GM18907 (cell line): ENCODE data around the gene NELL1.

ENCODE experiments used
- ATAC-seq: cut with Tn5 transposase; IDR thresholded peaks from one replicate; pipeline ENCODE4 v1.9.1; 2021; ENCODE audit warnings: mild to moderate bottlenecking, moderate library complexity; ENCODE audit not compliant: unreplicated experiment

Gene NELL1

GRCh38 chr11:20864628-20865027, 195.2 kb downstream of the NELL1 start:
- no peak for ATAC-seq

- no peak for ATAC-seq
Measured at GRCh38 chr11:20865161-20865560, 195.8 kb downstream of the NELL1 start.

GRCh38 chr11:20869123-20869522, 199.7 kb downstream of the NELL1 start:
- no peak for ATAC-seq

- no peak for ATAC-seq
Measured at GRCh38 chr11:20873054-20873453, 203.7 kb downstream of the NELL1 start.

DNA sequence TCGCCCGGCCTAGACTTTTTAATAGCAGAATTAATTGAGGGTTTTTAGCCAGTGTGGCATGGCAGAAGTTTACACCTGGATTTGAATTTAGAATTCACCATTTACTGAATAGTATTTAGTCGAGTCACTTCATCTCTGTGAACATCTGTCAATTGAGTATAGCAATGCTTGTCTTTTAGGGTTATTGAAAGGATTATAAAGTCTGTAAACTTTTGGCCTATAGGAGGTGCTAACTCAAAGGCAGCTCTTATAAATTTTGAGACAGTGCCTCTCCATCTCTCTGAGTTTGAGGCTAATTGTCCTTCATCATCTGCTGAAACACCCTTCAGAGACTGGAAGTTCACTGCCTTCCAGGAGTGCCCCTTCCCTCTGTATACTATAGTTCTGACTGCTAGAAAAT, 205.0 kb downstream of the NELL1 start:
- ATAC-seq, result no peak

GRCh38 chr11:20875889-20876288, 206.5 kb downstream of the NELL1 start:
- no peak for ATAC-seq

DNA sequence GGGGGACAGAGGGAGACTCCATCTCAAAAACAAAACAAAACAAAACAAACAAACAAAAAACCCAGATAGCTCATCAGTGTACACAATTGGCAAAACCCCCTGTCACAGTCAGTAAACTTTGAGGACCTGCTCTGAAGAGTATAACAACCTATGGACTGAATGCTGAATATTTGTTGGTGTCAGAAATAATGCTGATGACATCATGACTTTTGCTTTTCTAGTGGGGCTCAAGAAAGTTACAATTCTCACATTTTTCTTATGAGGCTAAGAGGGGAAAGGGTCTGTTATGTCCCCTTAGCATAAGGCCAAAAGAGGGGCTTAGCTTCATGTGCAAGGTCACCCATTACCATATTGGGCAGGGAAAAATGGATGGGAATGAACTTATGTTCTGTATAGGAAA, 207.4 kb downstream of the NELL1 start:
- no peak for ATAC-seq

- no peak for ATAC-seq
Measured at GRCh38 chr11:20880094-20880493, 210.7 kb downstream of the NELL1 start.

DNA sequence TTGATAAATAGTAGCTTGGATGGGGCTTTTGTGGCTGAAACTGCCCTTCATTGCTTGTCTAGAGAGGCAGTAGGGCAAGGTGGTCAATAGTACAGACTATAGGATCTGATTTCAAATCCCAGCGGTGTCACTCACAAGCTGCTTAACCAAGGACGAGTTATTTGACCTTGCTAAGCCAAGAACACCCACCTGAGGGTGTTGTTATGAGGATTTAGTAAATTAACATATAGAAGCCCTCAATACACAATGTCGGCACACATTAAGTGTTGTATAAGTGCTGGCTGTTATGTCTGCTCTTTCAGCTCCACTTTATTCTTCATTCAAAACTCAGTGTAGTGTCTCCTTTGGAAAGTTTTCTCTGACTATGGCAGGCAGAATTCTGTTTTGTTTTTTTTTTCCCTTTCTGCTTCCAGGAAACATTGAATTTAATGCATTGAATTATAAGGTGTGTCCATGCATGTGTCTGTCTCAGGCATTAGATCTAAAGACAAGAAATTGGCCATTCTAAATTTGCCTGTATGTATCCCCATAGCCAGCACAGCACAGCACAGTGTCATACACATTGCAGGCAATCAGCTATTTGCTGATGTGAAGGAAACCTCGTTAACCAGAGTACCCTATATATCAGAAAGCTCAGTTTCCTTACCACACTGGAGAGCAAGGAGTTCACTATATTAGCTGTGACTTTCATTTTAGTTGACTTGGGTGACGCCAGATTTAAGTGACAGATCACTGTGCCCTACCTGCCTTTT, 212.1 kb downstream of the NELL1 start:
- no peak for ATAC-seq

GRCh38 chr11:20887137-20887536, 217.8 kb downstream of the NELL1 start:
- ATAC-seq, result no peak

GRCh38 chr11:20894296-20894695, 224.9 kb downstream of the NELL1 start:
- ATAC-seq, result no peak

DNA sequence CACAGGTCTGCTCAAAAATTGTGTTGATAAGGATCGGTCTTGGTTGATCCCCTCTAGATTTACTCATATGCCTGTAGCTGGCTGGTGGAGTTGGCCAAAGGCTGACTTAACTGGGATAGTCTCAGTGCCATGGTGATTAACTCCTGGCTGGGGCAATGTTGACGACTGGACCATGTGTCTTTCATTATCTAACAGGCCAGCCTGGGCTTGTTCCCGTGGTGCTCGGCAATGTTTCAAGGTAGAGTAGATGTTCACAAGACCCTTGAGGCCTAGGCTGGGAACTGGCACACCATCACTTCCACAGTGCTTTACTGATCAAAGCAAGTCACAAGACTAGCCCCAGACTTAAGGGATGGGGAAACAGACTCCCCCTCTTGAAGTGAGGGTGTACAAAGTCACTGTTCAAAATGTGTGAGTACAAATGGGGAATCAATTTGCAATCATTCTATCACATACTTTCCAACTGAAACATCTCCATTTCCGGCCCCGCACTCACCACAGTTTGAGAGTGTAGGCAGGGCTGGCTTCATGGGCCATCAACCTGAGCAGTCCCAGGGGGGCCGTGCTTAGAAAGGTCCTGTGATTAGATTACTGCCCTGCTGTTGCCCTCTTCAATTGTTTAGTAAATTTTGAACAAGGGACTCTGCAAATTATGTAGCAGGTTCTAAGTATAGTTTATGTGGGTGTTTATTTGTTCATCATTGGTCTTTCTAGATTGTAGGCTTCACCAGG, 240.8 kb downstream of the NELL1 start:
- ATAC-seq, result no peak

GRCh38 chr11:20910733-20911132, 241.3 kb downstream of the NELL1 start:
- no peak for ATAC-seq

DNA sequence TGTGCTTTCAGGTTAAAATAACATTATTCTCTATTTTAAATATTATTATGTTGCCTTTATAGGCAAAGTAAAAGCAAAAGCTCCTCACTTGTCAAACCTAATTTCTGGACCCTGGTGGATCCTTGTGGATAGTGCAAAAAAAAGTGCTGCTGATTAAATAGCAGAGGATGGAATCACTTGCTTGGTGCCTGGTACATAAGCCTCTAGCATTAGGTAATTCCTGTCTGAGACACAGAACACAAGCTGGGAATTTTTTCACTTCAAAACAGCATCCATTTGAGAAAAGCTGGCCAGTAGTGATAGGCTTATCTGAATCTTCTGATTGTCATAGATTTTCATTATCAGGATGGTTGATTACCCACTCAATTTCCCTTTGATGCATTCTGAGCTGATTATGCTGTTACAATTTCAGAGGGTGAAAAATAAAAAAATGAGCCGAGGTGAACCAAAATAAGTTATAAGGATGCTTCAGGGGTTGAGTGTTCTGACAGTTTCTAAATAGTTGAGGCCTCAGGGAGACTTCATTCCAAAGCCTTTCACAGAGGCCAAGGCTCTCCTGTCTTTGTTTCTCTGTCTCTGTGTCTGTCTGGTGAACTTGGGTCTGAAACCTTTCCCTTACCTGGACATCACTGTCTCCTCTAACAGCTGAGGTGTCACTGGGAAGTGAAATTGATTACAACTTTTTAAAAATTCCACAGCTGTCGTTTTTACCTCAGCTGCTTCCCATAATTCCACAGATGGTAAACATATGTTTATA, 242.9 kb downstream of the NELL1 start:
- no peak for ATAC-seq

GRCh38 chr11:20912922-20913512, 243.6 kb downstream of the NELL1 start:
- ATAC-seq, result no peak

GRCh38 chr11:20917306-20917705, 247.9 kb downstream of the NELL1 start:
- no peak for ATAC-seq

- no peak for ATAC-seq
Measured at GRCh38 chr11:20926799-20927540, 257.6 kb downstream of the NELL1 start.

DNA sequence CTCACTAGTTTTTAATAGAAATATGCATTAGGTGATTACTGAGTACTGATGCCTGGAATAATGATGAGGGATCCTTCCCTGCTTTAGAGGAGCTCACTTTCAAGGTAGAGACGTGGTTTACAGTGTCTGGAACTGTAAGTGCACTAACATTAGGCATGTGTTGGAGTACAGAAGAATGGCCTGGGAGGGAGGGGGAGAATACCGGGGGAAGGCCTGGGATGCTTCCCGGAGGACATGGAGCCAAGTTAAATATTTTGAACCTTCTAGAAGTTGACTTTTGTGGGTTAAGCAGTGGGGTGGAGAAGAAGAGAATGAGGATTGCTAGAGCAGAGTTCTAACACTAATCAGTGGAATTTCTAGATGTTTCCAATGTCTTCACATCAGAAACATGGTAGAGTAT, 261.6 kb downstream of the NELL1 start:
- ATAC-seq, result no peak

DNA sequence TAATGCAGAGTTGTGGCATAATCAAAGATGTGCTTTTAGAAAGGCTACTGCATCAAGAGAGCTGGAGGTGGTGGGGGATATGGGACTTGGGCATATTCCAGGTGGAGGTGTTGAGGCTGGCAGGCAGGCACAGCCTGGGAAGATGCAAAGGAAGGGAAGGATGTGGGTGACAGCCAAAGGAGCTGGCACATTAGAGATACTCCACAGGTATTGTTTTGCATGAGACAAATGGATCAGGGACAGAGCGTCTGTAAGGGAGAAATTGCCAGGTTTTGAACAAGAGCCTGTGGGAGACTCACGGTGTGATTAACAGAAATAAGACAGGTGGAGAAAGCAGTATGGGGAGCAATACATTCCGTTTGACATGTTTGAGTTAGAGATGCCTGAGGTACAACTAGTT, 263.7 kb downstream of the NELL1 start:
- no peak for ATAC-seq

- no peak for ATAC-seq
Measured at GRCh38 chr11:20933958-20934357, 264.6 kb downstream of the NELL1 start.

DNA sequence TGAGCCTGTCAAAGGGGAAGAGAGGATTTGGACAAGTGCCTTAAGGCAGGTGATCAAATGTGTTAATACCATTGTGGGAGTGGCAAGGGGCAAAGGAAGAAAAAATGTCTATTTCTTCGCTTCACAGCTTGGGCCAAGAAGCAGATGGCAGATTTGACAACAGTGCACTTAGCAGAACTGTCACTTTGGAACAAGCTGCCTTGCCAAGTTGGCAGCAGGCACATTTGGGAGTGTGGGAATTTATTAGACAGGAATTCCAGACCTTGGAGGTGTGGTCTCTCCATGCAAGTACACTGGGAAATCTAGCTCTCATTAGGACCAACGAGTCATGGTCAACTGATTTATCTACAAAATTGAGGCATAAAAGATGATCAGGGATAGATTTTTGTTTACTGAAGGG, 265.1 kb downstream of the NELL1 start:
- no peak for ATAC-seq
